GM12801 (cell line): ENCODE data around the gene EPHA2.

Experiments used
- TF ChIP-seq, protein P1 (sequence below): IDR thresholded peaks from one replicate; pipeline ENCODE4 v1.5.1; 2011; ENCODE audit warnings: control low read depth; ENCODE audit not compliant: insufficient read length; ENCODE audit errors: extremely low read depth

EPHA2 gene

DNA sequence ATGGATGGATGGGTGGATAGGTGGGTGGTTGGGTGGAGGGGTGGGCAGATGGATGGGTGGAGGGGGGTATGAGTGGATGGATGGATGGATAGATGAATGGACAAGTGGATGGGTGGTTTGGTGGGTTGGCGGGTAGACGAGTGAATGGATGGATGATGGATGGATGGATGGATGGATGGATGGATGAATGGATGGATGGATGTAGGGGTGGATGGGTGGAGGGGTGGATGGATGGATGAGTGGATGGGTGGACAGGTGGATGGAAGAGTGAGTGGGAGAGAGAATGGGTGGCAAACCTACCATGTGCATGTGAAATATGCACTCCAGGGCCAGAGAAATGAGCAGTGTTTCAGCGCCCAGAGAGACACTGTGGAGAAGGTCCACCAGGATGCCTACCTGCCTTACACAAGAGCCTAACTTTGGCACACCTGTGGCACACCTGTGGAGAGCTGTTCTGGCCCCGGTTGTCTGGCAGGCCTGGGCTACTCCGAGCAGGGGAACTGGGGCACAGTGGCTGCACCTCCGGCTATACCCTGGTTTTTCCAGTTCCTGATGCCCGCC, 12.8 kb downstream of the EPHA2 start:
- TF ChIP-seq, protein P1, sequence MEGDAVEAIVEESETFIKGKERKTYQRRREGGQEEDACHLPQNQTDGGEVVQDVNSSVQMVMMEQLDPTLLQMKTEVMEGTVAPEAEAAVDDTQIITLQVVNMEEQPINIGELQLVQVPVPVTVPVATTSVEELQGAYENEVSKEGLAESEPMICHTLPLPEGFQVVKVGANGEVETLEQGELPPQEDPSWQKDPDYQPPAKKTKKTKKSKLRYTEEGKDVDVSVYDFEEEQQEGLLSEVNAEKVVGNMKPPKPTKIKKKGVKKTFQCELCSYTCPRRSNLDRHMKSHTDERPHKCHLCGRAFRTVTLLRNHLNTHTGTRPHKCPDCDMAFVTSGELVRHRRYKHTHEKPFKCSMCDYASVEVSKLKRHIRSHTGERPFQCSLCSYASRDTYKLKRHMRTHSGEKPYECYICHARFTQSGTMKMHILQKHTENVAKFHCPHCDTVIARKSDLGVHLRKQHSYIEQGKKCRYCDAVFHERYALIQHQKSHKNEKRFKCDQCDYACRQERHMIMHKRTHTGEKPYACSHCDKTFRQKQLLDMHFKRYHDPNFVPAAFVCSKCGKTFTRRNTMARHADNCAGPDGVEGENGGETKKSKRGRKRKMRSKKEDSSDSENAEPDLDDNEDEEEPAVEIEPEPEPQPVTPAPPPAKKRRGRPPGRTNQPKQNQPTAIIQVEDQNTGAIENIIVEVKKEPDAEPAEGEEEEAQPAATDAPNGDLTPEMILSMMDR = no peak

DNA sequence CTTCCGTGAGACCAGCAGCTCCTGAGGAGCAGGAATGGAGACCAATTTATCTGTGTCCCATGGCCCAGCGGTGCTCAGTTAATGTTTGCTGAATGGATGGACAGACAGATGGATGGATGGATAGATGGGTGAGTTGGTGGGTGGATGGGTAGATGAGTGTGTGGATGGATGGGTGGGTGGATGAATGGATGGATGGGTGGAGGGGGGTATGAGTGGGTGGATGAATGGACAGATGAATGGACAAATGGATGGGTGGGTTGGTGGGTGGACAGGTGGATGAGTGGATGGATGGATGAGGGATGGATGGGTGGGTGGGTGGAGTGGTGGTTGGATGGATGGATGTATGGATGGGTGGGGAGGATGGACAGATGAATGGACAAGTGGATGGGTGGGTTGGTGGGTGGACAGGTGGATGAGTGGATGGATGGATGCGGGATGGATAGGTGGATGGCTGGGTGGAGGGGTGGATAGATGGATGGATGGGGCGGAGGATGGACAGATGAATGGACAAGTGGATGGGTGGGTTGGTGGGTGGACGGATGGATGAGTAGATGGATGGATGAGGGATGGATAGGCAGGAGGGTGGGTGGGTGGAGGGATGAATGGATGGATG, 13.4 kb downstream of the EPHA2 start:
- TF ChIP-seq, protein P1 = no peak

DNA sequence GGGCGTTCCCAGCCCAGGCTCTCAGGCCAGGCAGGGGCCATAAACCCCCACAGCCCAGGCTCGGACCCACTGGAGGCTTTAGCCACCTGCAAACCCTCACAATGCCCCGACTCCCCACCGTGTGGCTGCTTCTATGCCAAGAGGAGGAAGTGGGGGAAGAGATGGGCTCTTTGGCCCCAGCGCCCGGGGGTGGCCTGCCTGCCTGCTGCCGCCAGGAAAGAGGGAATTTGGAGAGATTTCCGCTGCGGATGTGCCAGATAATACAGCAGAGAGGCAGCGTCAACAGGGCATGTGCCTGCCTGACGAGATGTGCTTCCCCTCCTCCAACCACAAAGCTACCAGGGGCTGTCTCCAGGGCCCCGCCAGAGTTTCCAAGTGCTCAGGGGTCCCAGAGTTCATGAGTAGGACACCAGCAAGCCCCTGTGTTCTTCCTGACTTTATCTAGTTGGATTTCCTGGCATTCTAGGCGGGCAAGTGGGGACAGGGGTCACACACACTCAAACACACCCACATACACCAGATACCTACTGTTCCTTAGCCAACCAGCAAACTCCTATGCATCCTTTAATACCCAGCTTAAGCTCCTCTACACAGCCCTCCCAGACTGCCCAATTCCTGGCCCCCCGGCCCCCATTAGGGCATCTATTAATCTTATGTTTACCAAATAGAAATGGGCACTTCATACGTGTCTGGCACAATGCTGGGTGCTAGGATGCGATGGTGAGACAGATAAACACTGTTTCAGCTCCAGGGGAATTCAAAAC, 14.1 kb downstream of the EPHA2 start:
- TF ChIP-seq, protein P1 = no peak

DNA sequence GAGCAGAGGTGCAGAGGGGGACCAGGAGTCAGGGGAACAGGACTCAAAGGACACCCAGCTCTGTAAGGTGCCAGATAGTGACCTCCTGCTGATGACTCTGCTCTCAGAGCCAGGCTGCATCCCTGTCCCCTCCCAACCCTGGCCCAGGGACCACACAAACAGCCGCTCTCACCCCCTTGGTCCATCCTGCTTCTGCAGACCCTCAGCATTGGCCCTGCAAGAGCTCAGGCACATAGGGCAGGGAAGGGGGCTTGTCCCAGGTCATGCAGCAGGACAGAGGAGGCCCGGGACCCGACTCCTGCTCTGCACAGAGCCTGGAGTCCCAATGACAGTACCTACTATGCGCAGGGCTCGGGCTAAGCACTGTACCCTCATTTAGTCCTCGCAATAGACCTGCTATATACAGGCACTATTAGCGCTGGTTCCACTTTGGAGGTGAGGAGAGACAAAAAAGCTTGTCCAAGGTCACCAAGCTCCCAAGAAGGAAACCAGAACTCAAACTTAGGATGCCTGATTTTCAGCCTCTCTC, 15.7 kb downstream of the EPHA2 start:
- TF ChIP-seq, protein P1 = no peak

DNA sequence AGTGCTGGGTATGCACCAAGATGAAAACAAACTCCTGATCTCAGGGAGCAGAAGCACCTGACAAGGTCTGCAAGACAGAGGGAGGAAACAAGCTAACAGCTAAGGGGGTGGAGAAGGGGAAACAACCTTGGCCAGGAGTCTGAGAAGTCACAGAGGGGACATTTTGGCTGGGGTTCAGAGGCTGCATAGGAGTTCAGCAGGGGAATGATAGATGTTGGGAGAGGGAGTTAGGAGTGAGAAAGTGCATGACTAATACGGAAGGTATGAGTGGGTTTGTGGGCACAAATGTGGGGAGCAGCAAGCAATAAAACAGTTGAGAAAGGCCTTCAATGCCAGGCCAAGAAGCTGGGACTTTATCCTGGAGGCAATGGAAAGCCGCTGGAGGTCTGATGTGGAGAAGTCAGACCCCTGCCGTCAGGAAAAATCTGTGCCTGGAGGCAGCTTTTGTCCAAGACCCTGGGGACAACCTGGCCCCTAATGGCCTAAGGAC, 16.4 kb downstream of the EPHA2 start:
- TF ChIP-seq, protein P1 = no peak

DNA sequence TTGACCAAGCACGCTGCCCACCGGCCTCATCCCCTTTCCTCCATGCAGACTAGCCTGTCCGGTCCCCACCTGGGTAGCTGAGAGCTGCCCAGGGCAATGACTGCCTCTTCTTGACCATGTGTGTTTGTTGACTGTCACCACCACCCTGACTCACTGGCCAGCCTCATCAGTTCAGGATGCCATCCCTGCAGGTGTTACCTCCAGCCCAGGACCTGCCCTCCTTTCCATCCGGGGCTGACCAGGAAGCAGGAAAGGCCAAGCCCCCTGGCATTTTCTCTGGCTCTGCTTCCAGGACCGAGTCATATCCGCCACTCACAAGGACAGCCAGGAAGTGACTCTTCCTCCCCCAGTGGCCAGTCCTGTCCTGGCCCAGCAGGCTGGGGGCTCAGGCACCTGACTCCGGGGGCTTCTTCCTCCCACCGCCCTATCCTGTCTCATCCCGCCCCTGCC, 17.1 kb downstream of the EPHA2 start:
- TF ChIP-seq, protein P1 = no peak

DNA sequence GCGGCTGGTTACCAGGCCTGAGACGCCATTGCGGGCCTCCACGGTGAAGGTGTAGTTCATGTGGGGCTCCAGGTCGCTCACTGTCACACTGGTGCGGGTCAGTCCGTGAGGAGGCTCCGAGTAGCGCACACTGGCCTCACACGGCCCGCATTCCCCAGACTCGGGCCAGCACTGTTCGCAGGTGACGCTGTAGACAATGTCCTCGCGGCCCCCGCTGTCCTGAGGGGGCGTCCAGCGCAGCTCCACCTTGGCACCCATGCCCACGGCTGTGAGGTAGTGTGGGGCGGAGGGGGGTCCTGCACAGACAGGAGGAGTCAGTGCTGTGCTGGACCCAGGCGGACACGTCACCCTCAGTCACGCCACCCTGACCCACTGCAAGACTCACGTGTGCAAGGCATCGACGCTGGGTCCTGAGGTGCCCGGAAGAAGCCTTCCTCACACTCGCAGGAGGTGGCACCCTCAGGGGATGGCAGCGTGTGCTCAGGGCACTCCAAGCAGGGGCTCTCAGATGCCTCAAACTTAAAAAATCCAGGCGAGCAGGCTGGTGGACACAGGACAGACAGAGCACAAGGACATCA, 17.9 kb downstream of the EPHA2 start:
- TF ChIP-seq, protein P1 = no peak
